Testis (tissue), 3 donors: ENCODE results near the gene DAPL1. TPM values are rescaled to one million over a fixed set of nuclear protein-coding genes. Genes with fewer than 3 reads are reported as not detected.

ENCODE experiments used
- DNase-seq: peaks from one replicate; pipeline ENCODE4 v3.0.0-alpha.2; 2019
- H3K27ac ChIP-seq, 2 donors: fragments of 200-600 bp; sonication (generic); one replicate each; pipeline ENCODE4 v1.5.1; 2019
- H3K27me3 ChIP-seq: fragments of 200-600 bp; sonication (generic); one replicate; pipeline ENCODE4 v1.5.1; 2019
- H3K36me3 ChIP-seq: fragments of 200-600 bp; sonication (generic); one replicate; pipeline ENCODE4 v1.5.1; 2017; ENCODE audit warnings: low read depth; ENCODE audit errors: missing control alignments
- H3K4me1 ChIP-seq: fragments of 200-600 bp; sonication (generic); one replicate; pipeline ENCODE4 v1.5.1; 2019
- H3K4me3 ChIP-seq, 2 donors: fragments of 200-600 bp; sonication (generic); one replicate each; pipeline ENCODE4 v1.5.1; 2017 to 2019
- H3K9me3 ChIP-seq: fragments of 200-600 bp; sonication (generic); one replicate; pipeline ENCODE4 v1.5.1; 2017
- POLR2A ChIP-seq: fragments of 450-650 bp; IDR thresholded peaks from one replicate; pipeline ENCODE4 v1.6.1; 2017; ENCODE audit warnings: antibody characterized with exemption, mild to moderate bottlenecking, moderate library complexity
- whole genome bisulfite sequencing, 2 donors: methylation state at CpG; one replicate each; pipeline ENCODE4 v1.1.5; 2018; 5-methylcytosine and 5-hydroxymethylcytosine counted together
- intact Hi-C: fragments of 100-400 bp; cut with DNase I; formaldehyde crosslinking; loops from one replicate; pipeline ENCODE4 v1.15.1; 2023; ENCODE audit warnings: low total_unique reads
- polyA plus RNA-seq: library from polyadenylated mRNA; stranded (reverse); fragments of 350-450 nt; fragmentation: Illumina TruSeq; extraction: RNeasy Lipid Tissue Mini Kit (QIAGEN cat#74804); gene quantifications from one replicate; pipeline ENCODE4 v1.2.3, GENCODE V29; 2014; ENCODE audit warnings: low read depth, low replicate concordance; ENCODE audit not compliant: insufficient read depth
- total RNA-seq, 2 donors: library from RNA; depleted of rRNA; stranded (reverse); fragments of >200 nt; gene quantifications; one replicate each; pipeline ENCODE4 v1.2.3, GENCODE V29; 2016
- TF ChIP-seq, protein P1 (sequence below), 3 experiments: fragments of 450-650 bp in 2 of 3; fragments of 200-600 bp in 1 of 3; sonication (generic) in 1 of 3; IDR thresholded peaks; one replicate each; pipeline ENCODE4 v1.5.1; 2016 to 2019; ENCODE audit warnings: antibody characterized with exemption in 3 of 3, mild to moderate bottlenecking in 2 of 3, moderate library complexity in 1 of 3

DAPL1 gene
- total and polyA plus RNA-seq, 3 donors from 2014 or later, result 4.2 to 4.4 TPM; not detected in 1

DNA sequence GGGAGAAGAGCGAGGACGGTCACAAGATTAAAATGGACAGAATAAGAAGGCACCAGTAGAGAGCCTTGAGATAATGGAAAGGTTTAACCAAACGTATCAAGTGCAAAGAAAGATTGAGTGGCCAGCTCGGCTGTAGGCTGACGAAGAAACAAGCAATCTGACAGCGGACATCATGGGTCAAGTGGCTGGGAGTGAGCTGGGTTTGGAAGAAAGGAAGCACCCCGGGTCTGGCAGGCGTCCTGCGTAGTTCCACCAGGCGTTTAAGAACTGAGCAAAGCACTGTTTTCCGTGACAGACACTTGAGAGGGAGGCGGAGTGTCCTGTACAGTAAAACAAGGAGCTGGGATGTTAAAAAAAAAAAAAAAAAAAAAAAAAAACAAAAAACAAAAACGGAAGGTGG, 27.1 kb downstream of the DAPL1 start:
- WGBS, 2 donors, result 40 to 52% methylated on average over 13 of the region's 13 CpGs
- Histone ChIP-seq H3K27ac (no peak overlapping the region), H3K9me3 (no peaks in the 10 kb centered on the region), H3K4me1 (no peaks in the 10 kb centered on the region), H3K4me3 (no peak overlapping the region), H3K36me3 (no peaks in the 10 kb centered on the region), H3K27me3 (no peaks in the 10 kb centered on the region)
- TF ChIP-seq, protein P1, sequence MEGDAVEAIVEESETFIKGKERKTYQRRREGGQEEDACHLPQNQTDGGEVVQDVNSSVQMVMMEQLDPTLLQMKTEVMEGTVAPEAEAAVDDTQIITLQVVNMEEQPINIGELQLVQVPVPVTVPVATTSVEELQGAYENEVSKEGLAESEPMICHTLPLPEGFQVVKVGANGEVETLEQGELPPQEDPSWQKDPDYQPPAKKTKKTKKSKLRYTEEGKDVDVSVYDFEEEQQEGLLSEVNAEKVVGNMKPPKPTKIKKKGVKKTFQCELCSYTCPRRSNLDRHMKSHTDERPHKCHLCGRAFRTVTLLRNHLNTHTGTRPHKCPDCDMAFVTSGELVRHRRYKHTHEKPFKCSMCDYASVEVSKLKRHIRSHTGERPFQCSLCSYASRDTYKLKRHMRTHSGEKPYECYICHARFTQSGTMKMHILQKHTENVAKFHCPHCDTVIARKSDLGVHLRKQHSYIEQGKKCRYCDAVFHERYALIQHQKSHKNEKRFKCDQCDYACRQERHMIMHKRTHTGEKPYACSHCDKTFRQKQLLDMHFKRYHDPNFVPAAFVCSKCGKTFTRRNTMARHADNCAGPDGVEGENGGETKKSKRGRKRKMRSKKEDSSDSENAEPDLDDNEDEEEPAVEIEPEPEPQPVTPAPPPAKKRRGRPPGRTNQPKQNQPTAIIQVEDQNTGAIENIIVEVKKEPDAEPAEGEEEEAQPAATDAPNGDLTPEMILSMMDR (IDR thresholded peaks at IDR 0.05), result no peak
- TF ChIP-seq POLR2A, result no peak
- DNase-seq, result peak; percentile 19
- intact Hi-C loops, result no loop called here

DNA sequence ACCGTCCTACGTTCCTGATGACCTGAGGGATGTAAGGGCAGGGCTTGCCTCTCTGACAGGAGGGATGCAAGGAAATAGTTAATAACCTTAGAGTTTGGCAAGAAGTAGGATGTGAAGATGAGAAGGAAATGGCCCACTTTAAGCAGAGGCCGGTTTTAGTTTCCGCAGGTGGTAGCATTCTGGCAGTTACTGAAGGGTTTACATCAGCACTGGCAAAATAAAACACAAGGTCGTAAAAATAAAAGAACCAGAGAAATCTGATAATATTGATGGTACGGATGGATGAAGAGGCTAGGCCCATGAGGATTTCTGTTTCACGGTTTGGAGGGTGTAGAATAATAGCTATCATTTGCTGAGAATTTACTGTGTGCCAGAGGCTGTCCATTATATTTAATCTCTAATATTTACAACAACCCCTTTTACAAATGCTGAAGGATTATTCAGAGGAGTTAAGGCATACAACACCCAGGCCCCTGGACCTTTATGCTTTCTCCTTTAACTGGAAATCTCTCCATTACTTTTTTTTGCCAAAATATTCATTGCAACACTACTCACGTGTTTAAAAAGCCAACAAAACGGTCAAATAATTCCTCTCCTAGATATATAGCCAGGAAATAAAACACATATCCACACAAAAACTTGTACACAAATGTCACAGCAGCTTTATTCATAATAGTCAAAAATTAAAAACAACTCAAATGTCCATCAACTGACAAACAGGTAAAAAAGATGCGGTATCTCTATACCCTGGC, 28.5 kb downstream of the DAPL1 start:
- Histone ChIP-seq H3K27ac (no peak overlapping the region), H3K9me3 (no peaks in the 10 kb centered on the region), H3K4me1 (peaks cover 7% of the 10 kb centered on the region), H3K36me3 (no peaks in the 10 kb centered on the region), H3K27me3 (no peaks in the 10 kb centered on the region), H3K4me3 (no peak overlapping the region)
- 52 to 59% methylated on average over 10 of the region's 10 CpGs for whole genome bisulfite sequencing, 2 donors
- TF ChIP-seq, protein P1 (IDR thresholded peaks at IDR 0.05), result no peak
- no peak for TF ChIP-seq POLR2A
- intact Hi-C loops, result no loop called here
- DNase-seq, result no peak

DNA sequence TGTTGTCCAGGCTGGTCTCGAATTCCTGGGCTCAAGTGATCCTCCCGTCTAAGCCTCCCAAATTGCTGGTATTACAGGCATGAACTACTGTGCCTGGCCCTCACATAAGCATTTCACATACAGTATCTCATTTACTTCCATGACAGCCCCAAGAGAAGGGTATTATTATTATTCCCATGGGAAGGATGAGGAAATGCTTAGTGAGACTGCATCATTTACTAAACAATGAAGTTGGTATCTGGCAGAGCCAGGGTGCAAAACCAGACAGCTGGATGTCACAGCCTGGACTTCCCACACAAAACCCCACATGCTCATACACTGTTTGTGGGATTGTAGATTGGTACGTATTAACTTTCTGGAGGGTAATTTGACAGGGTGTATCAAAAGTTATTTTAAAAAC, 29.9 kb downstream of the DAPL1 start:
- intact Hi-C loops, result no loop called here
- 91 to 92% methylated on average over 3 of the region's 3 CpGs for WGBS, 2 donors

DNA sequence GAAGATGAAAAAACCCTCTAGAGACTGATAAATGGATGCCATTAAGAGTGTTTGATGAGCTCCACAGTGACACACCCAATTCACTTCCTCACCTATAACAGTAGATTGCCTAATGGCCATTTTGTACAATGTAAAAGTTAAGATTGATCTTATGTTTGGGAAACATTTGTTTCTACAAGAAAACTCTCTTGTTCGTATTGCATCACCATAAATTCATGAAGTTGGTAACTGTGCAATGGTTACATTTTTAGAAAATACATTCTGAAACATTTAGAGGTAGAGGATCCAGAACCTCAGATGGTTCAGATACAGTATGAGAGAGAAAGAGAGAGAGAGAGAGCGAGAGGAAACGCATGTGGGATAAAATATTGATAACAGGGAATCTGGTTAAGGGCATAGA, 31.8 kb downstream of the DAPL1 start:
- intact Hi-C loops, result no loop called here
- Histone ChIP-seq H3K27me3 (no peaks in the 10 kb centered on the region), H3K4me3 (no peak overlapping the region), H3K9me3 (no peaks in the 10 kb centered on the region), H3K4me1 (peaks cover 14% of the 10 kb centered on the region), H3K27ac (no peak overlapping the region), H3K36me3 (no peaks in the 10 kb centered on the region)
- 73 to 81% methylated on average over 3 of the region's 3 CpGs for WGBS, 2 donors
- DNase-seq, result no peak
- TF ChIP-seq, protein P1 (IDR thresholded peaks at IDR 0.05), result no peak
- TF ChIP-seq POLR2A, result no peak

More for the DNA sequence above, 29.9 kb downstream of the DAPL1 start:
- H3K4me1 ChIP-seq, result peaks cover 14% of the 10 kb centered on the region
- no peak overlapping the region for H3K4me3 ChIP-seq
- no peak for DNase-seq
- H3K27ac ChIP-seq, result no peak overlapping the region
- no peaks in the 10 kb centered on the region for H3K36me3 ChIP-seq
- H3K27me3 ChIP-seq, result no peaks in the 10 kb centered on the region
- no peaks in the 10 kb centered on the region for H3K9me3 ChIP-seq
- no peak for TF ChIP-seq POLR2A
- TF ChIP-seq, protein P1 (IDR thresholded peaks at IDR 0.05), result no peak
